Stimulated activated CD4-positive, alpha-beta T cell treated with anti-CD3 and anti-CD28 coated beads, Interleukin-4, amount 100 ng/mL, for 24 hours (primary cell): Measurements from ENCODE around the gene STRA6.
"Not testable (repeated sequence)": the region's sequence is repeated elsewhere in the genome, so short reads cannot be mapped to it uniquely, and the experiment has no call there.

ENCODE experiments used
- DNase-seq: peaks from one replicate; pipeline ENCODE4 v3.0.0-alpha.2; 2020

Gene STRA6

GRCh38 chr15:74179983-74180880, 22.4 kb downstream of the STRA6 start:
- no peak for DNase-seq

GRCh38 chr15:74179101-74179841, 23.3 kb downstream of the STRA6 start:
- DNase-seq, result no peak

- DNase-seq, result no peak
Observed at GRCh38 chr15:74178326-74179100, 24.1 kb downstream of the STRA6 start.

GRCh38 chr15:74176262-74177214, 26.0 kb downstream of the STRA6 start:
- no peak for DNase-seq

- DNase-seq, result no peak
Observed at GRCh38 chr15:74175271-74176191, 27.1 kb downstream of the STRA6 start.

- DNase-seq, result no peak
Observed at GRCh38 chr15:74174958-74175253, 27.7 kb downstream of the STRA6 start.

- no peak for DNase-seq
Observed at GRCh38 chr15:74174219-74174957, 28.2 kb downstream of the STRA6 start.

GRCh38 chr15:74173380-74174218, 29.0 kb downstream of the STRA6 start, which contains the start of gene ISLR:
Gene ISLR, plus strand, starts transcription at chr15:74173710. Its CDS starts 1,149 bp downstream, at chr15:74174859.
- DNase-seq, result no peak

GRCh38 chr15:74172701-74173379, 29.7 kb downstream of the STRA6 start:
- DNase-seq, result no peak

GRCh38 chr15:74171965-74172541, 30.5 kb downstream of the STRA6 start:
- DNase-seq, result no peak

- no peak for DNase-seq
Observed at GRCh38 chr15:74170875-74171578, 31.6 kb downstream of the STRA6 start.

- DNase-seq, result no peak
Observed at GRCh38 chr15:74170071-74170844, 32.3 kb downstream of the STRA6 start.

GRCh38 chr15:74168711-74169126, 33.9 kb downstream of the STRA6 start:
- no peak for DNase-seq

GRCh38 chr15:74167891-74168331, 34.7 kb downstream of the STRA6 start:
- no peak for DNase-seq

GRCh38 chr15:74165461-74165860, 37.1 kb downstream of the STRA6 start:
- no peak for DNase-seq

GRCh38 chr15:74162195-74162536, 40.4 kb downstream of the STRA6 start:
- DNase-seq, result not testable (repeated sequence)

- DNase-seq, result not testable (repeated sequence)
Observed at GRCh38 chr15:74160390-74160789, 42.2 kb downstream of the STRA6 start.
